ENCODE measurements around the gene CAMK2B. TPM values are rescaled to one million over a fixed set of nuclear protein-coding genes. Genes with fewer than 3 reads are reported as not detected.
A peak's percentile ranks its signal among the peaks of the same experiment; 100 is the strongest.

CAMK2B gene
- total RNA-seq, 1 donor from 2014 or later: 0.23 TPM

DNA sequence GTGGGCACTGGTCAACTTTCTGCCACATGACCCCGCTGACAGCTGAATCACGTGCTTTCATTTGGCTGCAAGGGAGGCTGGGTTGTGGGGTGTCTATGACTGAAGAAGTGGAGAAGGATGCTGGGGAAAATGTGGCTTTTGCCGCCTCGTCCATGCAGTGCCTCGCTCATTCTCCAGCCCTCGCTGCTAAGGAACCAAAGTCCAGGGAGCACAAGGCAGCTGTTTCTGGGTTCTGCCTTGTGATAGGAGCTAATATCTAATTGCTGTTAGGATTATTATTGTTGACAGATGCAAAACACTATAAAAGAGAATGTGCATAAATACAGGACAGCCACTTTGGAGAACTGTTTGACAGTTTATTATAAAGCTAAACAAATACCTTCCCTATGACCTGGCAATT, 4.9 kb upstream of the CAMK2B start:
- DNase-seq (ENCODE audit: low spot score): no peak

DNA sequence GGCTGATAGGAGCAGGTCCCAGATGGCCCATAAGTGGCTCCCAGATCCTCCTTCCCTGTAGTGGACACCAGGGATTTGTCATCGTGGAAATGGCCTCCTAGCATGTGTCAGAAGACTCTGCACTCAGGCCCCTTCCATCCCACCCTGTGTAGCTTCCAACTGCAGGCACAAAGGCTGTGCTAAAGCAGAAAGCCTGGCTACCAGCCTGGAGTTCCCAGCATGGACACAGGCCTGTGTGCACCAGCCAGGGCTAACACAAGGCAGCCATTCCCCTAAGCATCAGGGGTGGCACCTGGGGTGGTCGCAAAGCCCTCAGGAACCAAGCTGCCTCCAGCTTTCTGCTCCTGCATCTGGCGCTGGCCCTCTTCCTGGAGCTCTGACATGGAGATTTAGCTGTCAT, 4.5 kb upstream of the CAMK2B start:
- DNase-seq (ENCODE audit: low spot score): no peak

DNA sequence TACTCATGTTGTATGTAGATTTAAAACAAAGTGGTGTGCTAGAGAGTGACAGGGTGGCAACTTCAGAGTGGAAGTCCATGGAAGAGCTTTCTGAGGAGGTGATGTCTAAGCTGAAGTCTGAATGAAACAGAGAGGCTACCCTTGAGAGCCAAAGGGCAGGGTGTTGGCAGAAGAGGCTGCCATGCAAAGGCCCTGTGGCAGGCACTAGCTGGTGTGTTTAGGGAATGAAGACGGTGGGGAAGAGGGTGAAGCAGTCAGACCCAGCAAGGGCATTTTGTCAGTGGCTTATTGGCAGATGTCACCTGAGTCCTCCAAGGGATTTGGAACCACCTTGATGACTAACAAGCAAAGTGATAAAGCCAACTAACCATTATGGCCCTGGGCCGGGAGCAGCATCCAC, 3.7 kb upstream of the CAMK2B start:
- no peak for DNase-seq (ENCODE audit: low spot score)

DNA sequence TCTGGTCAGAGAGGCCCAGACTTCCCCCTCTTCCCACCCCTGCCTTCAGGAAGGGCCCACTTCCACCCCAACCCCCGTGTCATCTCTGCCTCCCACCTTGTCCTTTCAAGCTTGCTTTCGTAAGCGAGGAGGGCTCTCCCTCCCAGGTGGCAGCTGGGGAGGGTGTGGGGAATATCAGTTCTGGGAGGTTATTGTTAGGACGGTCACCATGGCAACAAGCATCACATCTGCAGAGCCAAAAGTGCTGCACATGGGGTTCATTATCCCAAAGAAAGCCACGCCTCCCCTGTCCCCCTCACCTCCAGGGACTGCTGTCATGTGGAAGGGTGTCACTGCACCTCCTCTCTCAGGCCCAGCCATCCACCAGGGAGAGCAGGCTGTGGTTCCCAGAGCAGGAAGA, 2.6 kb upstream of the CAMK2B start:
- DNase-seq (ENCODE audit: low spot score): no peak

DNA sequence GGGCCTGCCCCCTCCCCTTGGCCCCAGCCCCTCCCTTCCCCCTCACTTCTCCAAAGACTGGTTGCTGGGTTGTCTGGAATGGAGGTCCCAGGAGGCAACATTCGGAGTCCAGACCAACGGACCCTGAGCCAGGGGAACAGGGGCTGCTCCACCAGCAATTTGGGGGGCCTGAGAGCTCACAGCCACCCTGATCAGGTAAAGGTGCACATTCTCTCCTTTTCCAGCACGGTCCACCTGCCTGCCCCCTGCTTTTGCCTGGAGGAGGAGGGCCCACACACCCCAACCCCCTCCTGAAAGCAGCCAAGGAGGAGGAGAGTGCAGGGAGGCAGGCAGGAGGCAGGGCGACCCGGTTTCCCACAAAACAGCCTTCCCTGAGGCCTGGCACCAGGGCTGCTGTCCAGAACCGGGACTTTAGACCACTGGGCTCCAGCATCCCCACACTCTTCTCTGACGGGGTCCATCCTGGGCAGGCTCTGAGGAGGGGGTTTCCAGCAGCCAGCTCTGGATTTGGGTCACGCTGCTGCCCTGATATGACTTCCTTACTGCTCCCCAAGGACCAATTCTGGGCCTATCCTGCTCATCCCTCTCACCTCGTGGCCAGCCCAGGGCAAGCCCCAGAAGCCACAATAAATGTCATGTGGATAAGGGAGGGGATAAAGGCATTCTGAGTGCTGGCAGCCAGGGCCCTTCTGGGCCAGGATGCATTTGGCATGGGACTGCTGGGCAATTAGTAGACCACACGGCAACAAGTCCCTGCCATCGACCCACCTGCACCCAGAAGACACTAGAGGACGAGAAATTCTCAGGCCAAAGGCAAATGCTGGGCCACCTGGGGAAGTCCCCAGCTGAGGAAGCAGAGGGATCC, 1.1 kb upstream of the CAMK2B start:
- no peak for DNase-seq (ENCODE audit: low spot score)

DNA sequence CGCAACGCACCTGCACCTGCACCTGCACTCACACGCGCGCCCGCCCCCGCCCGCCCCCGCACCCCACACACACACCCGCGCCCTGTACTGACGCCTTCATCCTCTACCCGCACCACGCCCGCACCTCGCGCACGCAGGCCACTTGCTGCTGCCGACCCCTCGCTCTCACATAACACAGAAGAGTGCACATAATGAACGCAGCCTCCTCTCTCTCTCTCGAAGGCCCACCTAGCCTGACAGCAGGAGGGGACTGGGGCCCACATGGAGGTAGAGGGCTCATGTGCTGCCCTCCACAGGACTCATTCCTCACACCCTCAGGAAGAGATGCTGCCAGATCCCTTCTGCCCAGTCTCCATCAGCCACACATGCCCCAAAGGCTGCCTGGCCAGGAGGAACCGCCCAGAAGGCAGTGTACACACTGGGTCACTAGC, 432 bp upstream of the CAMK2B start:
- DNase-seq (ENCODE audit: low spot score): no peak

DNA sequence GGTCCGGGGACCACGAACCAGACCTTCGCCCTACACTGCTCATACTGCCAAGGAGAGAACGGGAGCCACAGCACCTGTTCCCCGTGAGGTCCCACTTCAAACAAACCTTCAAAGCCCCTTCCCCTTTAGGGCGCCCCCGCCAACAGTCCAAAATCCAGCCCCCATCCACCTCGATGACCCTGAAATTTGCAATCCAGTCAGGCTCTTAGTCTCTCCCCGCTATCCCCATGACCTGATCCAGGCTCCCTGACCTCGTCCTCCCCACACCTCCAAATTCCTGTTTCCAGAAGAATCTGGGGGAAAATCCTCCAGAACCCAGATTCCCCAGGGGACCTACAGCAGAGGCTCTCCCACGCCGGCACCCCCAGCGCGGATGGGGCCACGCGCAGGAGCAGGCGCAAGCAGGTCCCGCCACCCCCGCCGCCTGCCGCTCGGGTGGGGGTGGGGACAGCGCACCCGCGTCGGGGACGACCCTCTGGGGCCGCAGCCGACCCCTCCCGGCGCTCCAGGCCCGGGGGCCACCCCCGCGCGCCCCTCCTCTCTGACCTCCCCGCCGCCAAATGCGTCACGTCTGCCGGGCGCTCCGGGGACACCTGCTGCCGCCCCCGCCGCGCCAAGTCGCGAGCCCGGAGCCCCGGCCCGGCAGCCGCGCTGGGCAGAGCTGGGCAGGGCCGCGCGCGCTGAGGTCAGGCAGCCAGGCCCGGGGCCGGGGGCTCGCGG, 753 bp downstream of the CAMK2B start:
- no peak for DNase-seq (ENCODE audit: low spot score)

DNA sequence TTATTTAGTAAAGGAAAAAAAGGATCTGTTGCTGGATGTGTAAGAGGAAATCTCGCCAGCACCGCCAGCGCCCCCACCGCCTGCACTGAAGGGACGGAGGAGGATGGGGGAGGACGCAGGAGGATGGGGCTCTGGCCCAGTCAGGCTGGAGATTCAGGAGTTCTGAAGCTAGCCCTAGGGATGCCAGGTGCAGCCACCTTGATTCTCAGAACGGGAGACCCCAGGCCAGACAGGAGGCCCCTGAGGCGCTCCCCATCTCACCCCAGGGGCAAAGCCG, 1.3 kb downstream of the CAMK2B start:
- no peak for DNase-seq (ENCODE audit: low spot score)

DNA sequence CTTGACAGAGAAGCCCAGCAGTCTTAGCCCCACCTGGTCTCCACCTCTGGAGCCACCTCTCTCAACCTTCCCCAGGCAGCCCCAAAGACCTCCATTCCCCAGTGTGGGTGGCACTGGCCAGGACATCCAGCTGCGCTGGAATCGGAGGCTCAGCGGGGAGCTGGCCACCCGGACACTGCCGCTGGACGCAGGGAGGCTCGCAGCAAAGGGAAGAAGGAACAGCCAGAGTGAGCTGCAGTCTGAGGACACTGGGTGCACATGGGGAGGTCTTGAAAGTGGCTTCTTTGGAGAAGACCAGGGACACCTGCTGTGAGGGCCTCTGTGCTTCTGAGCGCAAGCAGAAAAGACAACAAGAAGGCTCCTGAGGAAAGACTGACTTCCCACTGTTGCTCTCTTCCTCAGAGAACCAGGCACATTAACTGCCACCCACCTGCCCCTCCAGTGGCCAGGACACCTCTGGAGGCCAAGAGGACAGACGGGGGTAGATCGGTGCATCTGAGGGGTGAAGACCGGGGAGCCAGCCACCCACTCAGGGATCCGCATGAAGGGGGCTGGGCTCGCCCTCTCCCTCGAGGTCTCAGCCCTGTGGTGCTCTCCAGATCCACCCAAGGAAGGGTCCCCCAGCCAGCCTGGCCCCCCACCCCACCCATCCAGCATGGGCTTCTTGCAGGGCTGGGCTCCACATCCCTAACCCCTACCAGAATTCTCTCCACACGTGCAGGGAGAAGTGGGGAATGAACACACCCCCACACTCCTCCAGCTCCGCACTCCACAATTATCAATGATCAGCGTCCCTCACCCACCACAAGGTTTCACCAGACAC, 1.8 kb downstream of the CAMK2B start:
- no peak for DNase-seq (ENCODE audit: low spot score)

DNA sequence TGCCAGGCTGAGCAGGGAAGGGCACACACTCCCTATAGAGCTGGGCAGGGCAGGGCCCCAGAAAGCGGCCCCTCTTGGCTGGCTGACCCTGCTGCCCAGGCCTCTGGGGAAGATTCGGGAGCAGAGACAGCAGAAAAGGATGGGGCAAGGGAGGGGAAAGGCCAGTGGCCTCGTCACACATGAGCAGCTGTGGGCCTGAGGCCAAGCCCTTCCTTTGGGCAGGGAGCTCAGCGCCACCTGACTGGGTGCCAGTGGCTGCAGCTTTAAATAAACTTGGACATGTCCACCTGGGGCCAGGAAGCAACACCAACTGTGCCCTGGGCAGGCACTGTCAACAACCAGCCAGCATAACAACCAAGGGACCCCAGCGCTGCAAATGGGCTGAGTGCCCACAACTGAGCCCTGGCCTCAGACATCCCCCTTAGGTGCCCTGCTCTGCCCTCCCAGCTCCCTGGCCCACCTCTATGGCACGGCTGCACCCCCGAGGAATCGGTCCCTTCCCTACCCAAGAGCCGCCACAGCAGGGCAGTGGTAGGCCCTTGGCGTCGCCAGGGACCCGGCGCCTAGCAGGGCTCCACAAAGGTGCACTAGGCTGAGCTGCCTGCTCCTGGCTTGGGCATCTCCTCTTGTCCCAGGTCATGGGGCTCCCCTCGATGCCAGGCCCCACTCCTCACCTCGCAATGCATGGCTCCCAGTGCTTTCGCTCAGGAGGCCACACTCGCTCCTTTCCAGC, 2.6 kb downstream of the CAMK2B start:
- no peak for DNase-seq (ENCODE audit: low spot score)

DNA sequence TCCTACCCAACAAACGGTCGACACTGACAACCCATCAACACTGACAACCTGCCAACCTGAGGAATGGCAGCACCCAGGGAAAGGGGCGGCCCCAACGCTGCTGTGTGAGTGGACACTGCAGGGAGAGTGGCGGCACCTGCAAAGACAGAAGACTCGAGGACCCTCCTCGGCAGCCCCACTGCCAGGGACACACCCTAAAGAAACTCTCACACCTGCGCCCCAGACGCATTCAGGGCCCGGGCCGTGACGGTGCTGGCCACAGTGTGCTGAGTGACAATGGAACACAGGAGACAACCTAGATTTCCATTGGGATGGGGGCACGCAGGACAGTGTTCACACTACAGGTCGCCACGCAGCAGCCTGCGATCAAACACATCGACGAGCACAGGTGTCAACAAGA, 3.6 kb downstream of the CAMK2B start:
- no peak for DNase-seq (ENCODE audit: low spot score)

DNA sequence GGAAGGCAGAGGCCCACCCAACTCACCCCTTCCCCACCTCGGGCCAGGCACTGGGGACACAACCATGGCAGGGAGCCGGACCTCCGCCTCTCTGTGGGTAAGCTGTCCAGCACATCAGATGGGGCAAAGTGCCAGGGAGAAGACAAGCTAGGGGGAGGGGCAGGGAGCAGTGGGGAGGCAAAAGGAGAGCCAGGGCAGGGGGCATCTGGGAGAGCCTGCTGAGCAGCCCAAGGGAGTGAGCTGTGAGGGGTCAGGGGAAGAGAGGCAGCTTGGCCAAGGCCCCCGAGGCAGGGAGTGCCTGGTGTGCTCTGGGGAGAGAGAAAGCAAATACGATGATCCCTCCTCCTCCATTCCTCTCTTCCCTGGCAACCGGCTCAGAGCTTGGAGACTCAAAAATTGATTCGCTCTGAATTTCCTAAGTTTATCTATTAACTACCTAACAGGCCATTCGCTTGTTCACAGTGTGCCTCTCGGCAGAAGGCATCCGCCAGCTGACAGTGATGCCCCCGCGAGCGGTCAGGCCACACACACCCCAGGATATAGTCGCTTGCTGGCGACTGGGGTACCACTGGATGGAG, 4.5 kb downstream of the CAMK2B start:
- DNase-seq (ENCODE audit: low spot score): no peak

DNA sequence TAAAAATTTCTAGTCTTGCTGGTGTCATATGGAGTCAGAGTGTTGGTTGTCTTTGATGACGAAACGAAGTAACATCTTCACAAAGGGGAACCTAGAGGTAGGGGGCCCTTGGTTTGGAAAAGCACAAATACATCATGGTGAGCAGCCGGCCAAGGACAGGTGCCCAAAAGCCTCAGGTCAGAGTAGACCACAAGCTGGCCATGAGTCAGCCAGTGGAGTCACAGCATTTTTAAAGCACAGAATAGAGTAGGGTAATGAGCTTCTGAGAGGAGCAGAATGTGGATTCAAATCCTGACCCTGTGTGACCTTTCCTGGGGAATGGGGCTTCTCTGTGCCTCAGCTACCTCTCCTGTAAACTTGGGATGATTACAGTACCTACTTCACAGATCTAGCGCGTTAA, 5.3 kb downstream of the CAMK2B start:
- DNase-seq (ENCODE audit: low spot score): no peak

DNA sequence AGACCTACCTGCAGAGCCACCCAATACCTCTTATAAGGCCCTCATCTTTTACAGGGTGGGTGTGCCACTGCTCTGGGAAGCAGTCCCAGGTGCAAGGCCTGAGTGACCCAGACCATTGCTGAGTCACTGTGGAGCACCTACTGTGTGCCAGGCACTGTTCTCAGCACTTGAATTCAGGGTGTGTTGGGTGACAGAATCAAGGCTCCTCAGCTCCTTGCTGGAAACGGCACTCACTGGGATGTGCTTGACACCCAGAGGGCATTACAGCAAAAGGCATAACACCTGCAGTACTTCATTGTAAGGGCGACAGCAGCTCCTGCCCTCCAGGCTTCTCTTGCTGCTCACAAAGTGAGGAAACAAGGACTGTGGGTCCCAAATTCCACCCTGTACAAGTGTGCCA, 7.1 kb downstream of the CAMK2B start:
- no peak for DNase-seq (ENCODE audit: low spot score)

DNA sequence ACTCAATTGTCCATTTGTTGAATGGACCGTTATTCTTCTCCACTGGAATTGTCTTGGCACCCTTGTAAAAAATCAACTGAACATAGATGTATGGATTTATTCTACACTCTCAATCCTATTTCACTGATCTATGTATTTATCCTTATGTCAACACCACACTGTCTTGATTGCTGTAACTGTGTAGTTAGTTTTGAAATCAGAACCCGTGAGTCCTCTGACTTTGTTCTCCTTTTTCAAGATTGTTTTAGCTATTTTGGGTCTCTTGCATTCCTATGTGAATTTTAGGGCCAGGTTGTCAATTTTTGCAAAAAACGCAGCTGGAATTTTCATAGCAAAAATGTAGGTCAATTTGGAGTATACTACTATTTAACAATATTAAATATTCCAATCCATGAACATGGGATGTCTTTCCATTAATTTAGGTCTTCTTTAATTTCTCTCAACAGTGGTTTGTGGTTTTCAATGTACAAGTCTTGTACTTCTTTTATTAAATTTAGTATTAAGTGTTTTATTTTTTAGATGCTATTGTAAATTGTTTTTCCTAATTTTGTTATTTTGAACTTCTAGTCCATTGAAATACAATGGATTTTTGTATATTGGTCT, 10.0 kb downstream of the CAMK2B start:
- no peak for DNase-seq (ENCODE audit: low spot score)

DNA sequence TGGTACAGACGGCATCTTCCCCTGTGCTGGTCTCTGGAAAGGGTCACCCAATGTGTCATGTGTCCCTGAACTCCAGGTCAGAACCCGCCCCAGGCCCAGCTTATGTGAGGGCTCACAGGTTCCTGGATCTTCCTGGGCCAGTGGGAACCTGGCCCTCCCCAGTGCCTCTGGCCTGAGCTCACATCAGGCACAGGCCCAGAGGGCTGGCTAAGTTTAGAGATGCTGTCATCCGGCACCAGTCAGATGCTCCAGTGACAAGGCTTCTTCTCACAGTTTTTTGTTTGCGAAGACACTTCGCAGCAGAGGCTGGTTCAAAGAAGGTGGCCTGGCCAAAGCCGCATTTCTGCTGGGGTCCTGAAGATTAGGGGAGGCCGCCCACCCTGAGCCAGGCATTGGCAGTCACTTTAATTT, 11.8 kb downstream of the CAMK2B start:
- no peak for DNase-seq (ENCODE audit: low spot score)

DNA sequence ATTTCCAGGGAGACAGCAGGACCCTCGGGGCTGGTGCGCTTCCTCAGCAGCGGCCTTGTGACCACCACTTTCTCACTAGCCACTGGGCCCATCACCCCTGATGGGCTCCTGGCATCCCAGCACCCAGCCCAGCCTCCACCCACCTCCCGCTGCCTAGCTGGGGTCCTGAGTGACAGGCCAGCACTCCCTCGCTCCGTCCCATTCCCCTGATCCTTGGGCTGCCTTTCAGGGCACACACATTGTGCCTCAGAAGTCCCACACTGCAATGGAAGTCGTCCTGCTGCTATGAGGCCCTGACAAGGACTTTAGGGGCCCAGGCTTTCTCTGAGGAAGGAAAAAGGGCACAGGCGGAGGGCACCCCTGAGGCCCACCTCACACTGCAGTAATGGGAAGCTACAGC, 12.4 kb downstream of the CAMK2B start:
- peak; percentile 4 for DNase-seq (ENCODE audit: low spot score)

DNA sequence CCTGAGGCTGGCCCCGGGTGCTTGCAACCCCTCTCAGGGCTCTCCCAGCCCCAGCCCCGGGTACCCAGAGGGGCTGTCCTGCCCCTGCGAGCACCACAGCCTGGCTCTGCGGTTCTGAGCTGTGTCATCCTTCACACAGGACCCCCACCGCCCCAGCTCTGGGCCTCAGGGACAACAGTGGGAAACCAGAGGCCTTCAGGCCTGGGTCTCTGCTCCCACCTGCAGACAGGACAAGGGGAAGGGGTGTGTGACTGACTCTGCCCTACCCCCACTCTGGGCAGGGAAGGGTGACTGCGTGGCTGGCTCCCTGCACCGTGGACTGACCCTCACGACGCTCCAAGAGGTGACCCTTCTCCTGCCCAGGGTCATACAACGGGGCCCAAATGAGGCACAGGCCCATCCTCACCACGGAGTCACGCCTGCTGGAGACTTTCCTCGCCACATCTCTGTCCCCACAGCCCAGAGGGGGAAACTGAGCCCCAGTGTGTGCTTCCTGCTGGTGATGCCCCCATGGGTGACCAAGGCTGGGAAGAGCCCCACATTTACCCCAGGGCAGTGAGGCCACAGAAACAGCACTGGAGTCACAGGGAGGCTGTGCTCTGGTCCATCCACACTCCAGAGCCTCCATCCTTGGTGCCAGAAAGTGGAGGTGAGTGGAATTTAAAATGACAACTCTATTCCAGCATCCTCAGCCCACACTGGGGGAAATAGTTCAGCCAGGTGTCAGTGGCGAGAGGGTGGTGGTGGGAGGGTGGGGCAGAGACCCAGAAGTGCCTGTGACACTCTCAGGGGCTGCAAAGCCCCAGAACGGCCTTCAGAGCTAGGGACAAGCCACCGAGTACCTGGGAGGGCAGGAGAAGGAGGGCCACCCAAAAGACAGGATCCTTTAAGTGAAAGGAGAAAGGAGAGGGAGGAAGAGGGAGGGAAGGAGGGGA, 13.6 kb downstream of the CAMK2B start:
- DNase-seq (ENCODE audit: low spot score): peak; percentile 7

DNA sequence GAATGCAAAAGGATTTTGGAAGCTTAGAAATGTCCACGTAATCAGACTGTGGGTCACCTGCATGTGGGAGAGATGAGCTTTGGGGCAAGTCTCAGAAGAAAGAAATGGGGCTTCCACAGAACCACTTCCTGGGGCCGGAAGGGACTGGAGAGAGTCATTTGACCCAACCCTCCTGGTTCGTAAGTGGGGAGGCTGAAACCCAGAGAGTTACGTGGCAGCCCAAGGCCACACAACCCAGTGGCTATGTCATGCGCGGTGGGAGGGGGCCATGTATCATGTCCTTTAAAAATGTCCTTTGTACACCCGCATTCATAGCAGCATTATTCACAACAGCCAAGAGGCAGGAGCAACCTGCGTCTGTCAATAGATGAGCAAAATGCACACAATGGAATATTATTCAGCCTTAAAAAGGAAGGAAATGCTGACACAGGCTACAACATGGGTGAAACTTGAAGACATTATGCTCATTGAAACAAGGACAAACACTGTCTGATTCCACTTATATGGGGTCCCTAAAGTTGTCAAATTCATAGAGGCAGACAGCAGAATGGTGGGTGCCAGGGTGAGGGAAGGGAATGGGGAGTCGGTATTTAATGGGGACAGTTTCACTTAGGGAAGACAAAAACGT, 15.1 kb downstream of the CAMK2B start:
- DNase-seq (ENCODE audit: low spot score): peak; percentile 9

All from mucosa of gallbladder (tissue), 1 donor.